Ishikawa (cell line): ENCODE results near the gene C18orf32.

Source experiments
- CEBPB ChIP-seq: IDR thresholded peaks from 2 replicates; pipeline ENCODE4 v1.6.1; 2012
- CREB1 ChIP-seq: IDR thresholded peaks from 2 replicates; pipeline ENCODE4 v1.6.1; 2012; ENCODE audit warnings: low read depth
- EGR1 ChIP-seq: IDR thresholded peaks from 2 replicates; pipeline ENCODE4 v1.6.1; 2012
- EP300 ChIP-seq: IDR thresholded peaks from 2 replicates; pipeline ENCODE4 v1.6.1; 2012; ENCODE audit warnings: borderline replicate concordance
- FOXM1 ChIP-seq: IDR thresholded peaks from 2 replicates; pipeline ENCODE4 v1.6.1; 2012; ENCODE audit warnings: low read depth, borderline replicate concordance
- MAX ChIP-seq: IDR thresholded peaks from 2 replicates; pipeline ENCODE4 v1.6.1; 2012
- NFIC ChIP-seq: IDR thresholded peaks from 2 replicates; pipeline ENCODE4 v1.6.1; 2012
- RAD21 ChIP-seq: IDR thresholded peaks from 2 replicates; pipeline ENCODE4 v1.6.1; 2012; ENCODE audit warnings: low read depth
- REST ChIP-seq: IDR thresholded peaks from 2 replicates; pipeline ENCODE4 v1.6.1; 2012; ENCODE audit warnings: low read depth, mild to moderate bottlenecking
- TAF1 ChIP-seq: IDR thresholded peaks from 2 replicates; pipeline ENCODE4 v1.6.1; 2012; ENCODE audit warnings: low read depth, mild to moderate bottlenecking
- TCF12 ChIP-seq: IDR thresholded peaks from 2 replicates; pipeline ENCODE4 v1.6.1; 2012; ENCODE audit warnings: low read depth
- TEAD4 ChIP-seq: IDR thresholded peaks from 2 replicates; pipeline ENCODE4 v1.6.1; 2012
- USF1 ChIP-seq: IDR thresholded peaks from 2 replicates; pipeline ENCODE4 v1.6.1; 2012
- YY1 ChIP-seq: IDR thresholded peaks from 2 replicates; pipeline ENCODE4 v1.6.1; 2012; ENCODE audit warnings: low read depth
- ZBTB7A ChIP-seq: IDR thresholded peaks from 2 replicates; pipeline ENCODE4 v1.6.1; 2012; ENCODE audit warnings: low read depth

C18orf32 gene

GRCh38 chr18:49444581-49444980 is 42.5 kb downstream of the C18orf32 start:
- TF ChIP-seq USF1 (no peak), RAD21 (no peak), EGR1 (no peak), FOXM1 (no peak), TCF12 (no peak), TEAD4 (no peak), CEBPB (no peak), REST (no peak), TAF1 (no peak), EP300 (no peak), CREB1 (no peak), MAX (no peak), ZBTB7A (no peak), NFIC (no peak), YY1 (no peak)

GRCh38 chr18:49443837-49444236 is 43.2 kb downstream of the C18orf32 start:
- no peak for TF ChIP-seq CREB1
- no peak for TF ChIP-seq USF1
- TF ChIP-seq YY1: no peak
- no peak for TF ChIP-seq EP300
- no peak for TF ChIP-seq FOXM1
- TF ChIP-seq TCF12: no peak
- no peak for TF ChIP-seq TAF1

- TF ChIP-seq RAD21: no peak
- TF ChIP-seq CEBPB: no peak
- TF ChIP-seq ZBTB7A: no peak
- TF ChIP-seq TCF12: no peak
- TF ChIP-seq MAX: no peak
- no peak for TF ChIP-seq EGR1
- TF ChIP-seq NFIC: no peak
- no peak for TF ChIP-seq YY1
- TF ChIP-seq USF1: no peak
- no peak for TF ChIP-seq TAF1
- no peak for TF ChIP-seq REST
- no peak for TF ChIP-seq EP300
- TF ChIP-seq FOXM1: no peak
- no peak for TF ChIP-seq CREB1
- TF ChIP-seq TEAD4: no peak
Measured at GRCh38 chr18:49441338-49441938, 45.6 kb downstream of the C18orf32 start.

- TF ChIP-seq TCF12: no peak
- TF ChIP-seq RAD21: no peak
- no peak for TF ChIP-seq TAF1
- no peak for TF ChIP-seq CREB1
- TF ChIP-seq MAX: no peak
- no peak for TF ChIP-seq FOXM1
- no peak for TF ChIP-seq USF1
- no peak for TF ChIP-seq TEAD4
- no peak for TF ChIP-seq EGR1
Measured at GRCh38 chr18:49435170-49435569, 51.9 kb downstream of the C18orf32 start.

GRCh38 chr18:49432602-49433001 is 54.4 kb downstream of the C18orf32 start:
- no peak for TF ChIP-seq ZBTB7A
- TF ChIP-seq USF1: no peak
- TF ChIP-seq EGR1: no peak
- TF ChIP-seq YY1: no peak
- TF ChIP-seq TAF1: no peak
- TF ChIP-seq EP300: no peak
- no peak for TF ChIP-seq TCF12
- TF ChIP-seq MAX: no peak
